ENCODE results near the gene FLOT1.

DNA sequence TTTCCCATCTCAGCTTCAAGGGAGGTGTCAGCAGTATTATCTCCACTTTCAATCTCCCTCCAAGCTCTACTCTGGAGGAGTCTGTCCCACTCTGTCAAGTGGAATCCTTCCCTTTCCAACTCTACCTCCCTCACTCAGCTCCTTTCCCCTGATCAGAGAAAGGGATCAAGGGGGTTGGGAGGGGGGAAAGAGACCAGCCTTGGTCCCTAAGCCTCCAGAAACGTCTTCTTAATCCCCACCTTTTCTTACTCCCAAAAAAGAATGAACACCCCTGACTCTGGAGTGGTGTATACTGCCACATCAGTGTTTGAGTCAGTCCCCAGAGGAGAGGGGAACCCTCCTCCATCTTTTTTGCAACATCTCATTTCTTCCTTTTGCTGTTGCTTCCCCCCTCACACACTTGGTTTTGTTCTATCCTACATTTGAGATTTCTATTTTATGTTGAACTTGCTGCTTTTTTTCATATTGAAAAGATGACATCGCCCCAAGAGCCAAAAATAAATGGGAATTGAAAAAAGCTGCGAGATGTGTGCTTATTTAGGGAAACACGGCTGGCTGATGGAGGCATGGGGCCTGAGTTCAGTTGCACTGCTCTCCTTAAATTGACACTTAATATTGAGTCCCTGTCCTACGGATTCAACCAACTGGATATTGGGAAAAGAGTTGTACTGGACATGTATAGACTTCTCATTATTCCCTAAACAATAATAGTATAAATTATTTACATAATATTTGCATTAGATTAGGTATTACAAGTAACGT lies 17.4 kb downstream of the FLOT1 start:
- TF ChIP-seq, protein P1, sequence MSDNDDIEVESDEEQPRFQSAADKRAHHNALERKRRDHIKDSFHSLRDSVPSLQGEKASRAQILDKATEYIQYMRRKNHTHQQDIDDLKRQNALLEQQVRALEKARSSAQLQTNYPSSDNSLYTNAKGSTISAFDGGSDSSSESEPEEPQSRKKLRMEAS (CRISPR knock-in tag; IDR thresholded peaks at IDR 0.05), result no peak
- TF ChIP-seq ATF3 (CRISPR knock-in tag; conservative IDR thresholded peaks at IDR 0.05), result no peak
- TF ChIP-seq E2F1 (CRISPR knock-in tag; IDR thresholded peaks at IDR 0.05), result no peak

All from WTC11 (cell line).